ENCODE results near the gene OR52I2.

DNA sequence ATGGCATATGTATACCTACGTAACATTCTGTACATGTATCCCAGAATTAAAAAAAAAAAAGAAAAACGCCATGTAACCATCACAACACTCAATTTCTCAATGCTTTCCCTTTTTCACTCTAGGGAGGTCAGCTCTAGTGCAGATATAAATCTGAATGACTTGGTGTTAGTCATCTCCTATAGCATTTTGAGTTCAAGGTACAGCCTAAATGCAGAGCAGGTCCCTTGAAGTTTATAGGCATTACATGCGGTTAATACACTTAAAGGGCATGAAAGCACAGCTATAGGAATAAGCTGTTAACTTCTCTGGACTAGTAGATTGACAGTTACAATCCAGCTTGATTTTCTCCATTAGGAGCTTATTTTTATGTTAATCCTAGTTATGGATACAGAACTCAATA, 16.2 kb upstream of the OR52I2 start:
- TF ChIP-seq SIN3A (IDR thresholded peaks at IDR 0.05; ENCODE audit: borderline replicate concordance, insufficient read depth, low read length) (no peak), TAF1 (IDR thresholded peaks at IDR 0.05; ENCODE audit: borderline replicate concordance, insufficient read depth, low read length) (no peak), FOXP2 (optimal IDR thresholded peaks at IDR 0.05; ENCODE audit: borderline replicate concordance, extremely low read depth, extremely low read length, insufficient read depth) (no peak)
- TF ChIP-seq, protein P1, sequence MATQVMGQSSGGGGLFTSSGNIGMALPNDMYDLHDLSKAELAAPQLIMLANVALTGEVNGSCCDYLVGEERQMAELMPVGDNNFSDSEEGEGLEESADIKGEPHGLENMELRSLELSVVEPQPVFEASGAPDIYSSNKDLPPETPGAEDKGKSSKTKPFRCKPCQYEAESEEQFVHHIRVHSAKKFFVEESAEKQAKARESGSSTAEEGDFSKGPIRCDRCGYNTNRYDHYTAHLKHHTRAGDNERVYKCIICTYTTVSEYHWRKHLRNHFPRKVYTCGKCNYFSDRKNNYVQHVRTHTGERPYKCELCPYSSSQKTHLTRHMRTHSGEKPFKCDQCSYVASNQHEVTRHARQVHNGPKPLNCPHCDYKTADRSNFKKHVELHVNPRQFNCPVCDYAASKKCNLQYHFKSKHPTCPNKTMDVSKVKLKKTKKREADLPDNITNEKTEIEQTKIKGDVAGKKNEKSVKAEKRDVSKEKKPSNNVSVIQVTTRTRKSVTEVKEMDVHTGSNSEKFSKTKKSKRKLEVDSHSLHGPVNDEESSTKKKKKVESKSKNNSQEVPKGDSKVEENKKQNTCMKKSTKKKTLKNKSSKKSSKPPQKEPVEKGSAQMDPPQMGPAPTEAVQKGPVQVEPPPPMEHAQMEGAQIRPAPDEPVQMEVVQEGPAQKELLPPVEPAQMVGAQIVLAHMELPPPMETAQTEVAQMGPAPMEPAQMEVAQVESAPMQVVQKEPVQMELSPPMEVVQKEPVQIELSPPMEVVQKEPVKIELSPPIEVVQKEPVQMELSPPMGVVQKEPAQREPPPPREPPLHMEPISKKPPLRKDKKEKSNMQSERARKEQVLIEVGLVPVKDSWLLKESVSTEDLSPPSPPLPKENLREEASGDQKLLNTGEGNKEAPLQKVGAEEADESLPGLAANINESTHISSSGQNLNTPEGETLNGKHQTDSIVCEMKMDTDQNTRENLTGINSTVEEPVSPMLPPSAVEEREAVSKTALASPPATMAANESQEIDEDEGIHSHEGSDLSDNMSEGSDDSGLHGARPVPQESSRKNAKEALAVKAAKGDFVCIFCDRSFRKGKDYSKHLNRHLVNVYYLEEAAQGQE (IDR thresholded peaks at IDR 0.05; ENCODE audit: insufficient read depth in 1 of 2, low read depth in 2 of 2, low read length in 2 of 2) = no peak
